ENCODE data around the gene PDE6D. TPM values are rescaled to one million over a fixed set of nuclear protein-coding genes. Genes with fewer than 3 reads are reported as not detected.
A peak's percentile ranks its signal among the peaks of the same experiment; 100 is the strongest.

Gene PDE6D
- 10 to 100 TPM; 24.3 to 53.1 (median 34.8) TPM for total RNA-seq

DNA sequence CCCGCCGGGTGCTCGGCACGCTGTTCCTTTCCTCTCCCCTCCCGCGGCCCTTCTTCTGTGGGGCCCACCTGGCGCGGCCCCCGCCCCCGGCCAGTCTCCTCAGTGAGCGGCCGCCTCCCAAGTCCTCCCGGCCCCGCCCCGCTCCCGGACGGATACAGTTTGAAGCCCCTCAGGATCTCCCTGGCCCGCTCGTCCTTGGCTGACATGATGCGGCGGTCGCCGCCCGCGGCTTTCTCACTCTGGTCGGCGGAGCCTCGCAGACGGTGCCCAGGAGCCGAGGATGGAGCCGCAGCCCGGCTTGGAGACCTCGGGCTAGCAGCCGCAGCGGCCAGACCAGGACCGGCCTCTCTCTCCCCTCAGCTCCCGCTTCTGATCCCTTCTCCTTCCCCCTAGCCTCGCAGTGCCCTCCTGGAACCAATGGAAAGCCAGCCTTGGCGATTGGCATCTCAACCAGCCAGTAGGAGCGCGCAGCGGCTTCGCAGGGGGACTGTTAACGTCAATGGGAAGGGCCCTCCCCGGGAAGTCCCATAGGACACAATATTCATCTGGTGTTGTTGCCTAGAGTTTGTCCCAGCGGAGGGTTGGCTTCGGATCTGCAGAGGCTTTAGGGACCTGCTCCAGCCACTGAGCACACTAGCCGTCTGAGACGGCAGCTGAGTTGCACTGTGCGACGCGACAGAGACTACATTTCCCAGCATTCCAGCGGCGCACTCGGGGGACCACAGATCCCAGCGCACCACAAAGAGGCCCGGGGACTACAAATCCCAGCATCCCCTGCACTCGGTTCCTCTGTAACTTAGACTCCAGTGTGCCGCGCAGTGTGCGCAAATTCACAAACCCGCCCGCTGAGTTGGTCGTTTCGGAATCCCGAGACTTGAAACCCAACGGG, at the start of gene PDE6D:
Gene PDE6D (minus strand): TSS at position 374 of the 889 bp plus-strand sequence. CDS start 168 bp downstream, at position 206.
- peak; percentile 91 to 96 (median 95) for ATAC-seq (replicated peaks in 6 of 8)
- Histone ChIP-seq H3K4me3 (peak within 1 kb of the TSS; percentile 61 to 99 (median 87)), H3K4me1 (replicated peaks in 1 of 2) (peaks cover 9 to 11% of the 10 kb centered on the region in 2 donors), H3K27ac (peak within 1 kb of the TSS; percentile 65 to 79)
- WGBS, 10 experiments: 0 to 1% (median 0%) methylated on average over 1 to 20 of the region's 67 CpGs; no CpG with 5 or more reads in 4 of the 10 experiments
- in situ Hi-C loops (cut with MboI; ENCODE audit: low pct_unique_long_range_greater_than_20kb in 2 of 9, low sequenced_read_pairs in 9 of 9, unreplicated experiment in 9 of 9): no loop called here

DNA sequence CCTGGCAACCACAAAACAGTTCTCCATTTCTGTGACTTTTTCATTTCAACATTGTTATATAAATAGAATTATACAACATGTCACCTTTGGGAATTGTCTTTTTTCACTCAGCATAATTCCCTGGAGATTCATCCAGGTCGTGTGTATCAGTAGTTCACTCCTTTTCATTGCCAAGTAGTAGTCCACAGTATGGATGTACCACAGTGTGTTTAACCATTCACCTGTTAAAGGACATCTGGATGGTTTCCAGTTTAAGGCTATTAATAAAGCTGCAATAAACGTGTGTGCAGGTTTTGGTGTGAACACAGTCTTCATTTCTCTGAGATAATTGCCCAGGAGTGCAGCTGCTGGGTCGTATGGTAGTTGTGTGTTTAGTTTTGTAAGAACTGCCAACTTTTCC, 40.8 kb upstream of the PDE6D start:
- Histone ChIP-seq H3K27ac (no peak overlapping the region), H3K4me1 (replicated peaks in 1 of 2) (no peaks in the 10 kb centered on the region), H3K4me3 (no peak overlapping the region)
- in situ Hi-C loops (cut with MboI; ENCODE audit: low pct_unique_long_range_greater_than_20kb in 2 of 9, low sequenced_read_pairs in 9 of 9, unreplicated experiment in 9 of 9): no loop called here
- no peak for ATAC-seq (replicated peaks in 6 of 8)
- WGBS, 10 experiments: 0 to 50% (median 31%) methylated on average over 1 to 3 of the region's 3 CpGs

DNA sequence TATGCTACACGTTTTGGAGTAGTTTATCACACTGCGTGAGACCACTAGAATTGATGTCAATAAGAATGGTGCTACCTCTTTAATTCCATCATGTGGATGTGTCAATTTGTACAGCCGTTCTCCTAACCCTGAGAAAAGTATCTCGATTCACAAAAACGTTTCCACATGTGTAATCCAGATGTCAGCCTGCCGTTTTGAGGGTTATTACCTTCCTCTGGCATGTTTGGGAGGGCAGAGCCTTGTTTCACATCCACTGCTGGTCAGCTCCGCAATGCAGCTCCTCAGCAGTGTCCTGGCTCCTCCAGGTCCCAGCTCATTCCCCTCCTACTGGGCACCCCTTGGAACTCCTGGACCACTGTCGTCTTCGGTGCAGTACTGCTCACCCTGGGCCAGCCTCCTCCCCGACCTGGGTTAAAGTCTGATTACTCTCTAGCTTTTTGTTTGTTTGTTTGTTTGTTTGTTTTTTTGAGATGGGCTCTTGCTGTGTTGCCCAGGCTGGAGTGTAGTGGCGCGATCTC, 39.8 kb upstream of the PDE6D start:
- ATAC-seq (replicated peaks in 6 of 8): peak in 1 of 8 experiments; percentile 13

DNA sequence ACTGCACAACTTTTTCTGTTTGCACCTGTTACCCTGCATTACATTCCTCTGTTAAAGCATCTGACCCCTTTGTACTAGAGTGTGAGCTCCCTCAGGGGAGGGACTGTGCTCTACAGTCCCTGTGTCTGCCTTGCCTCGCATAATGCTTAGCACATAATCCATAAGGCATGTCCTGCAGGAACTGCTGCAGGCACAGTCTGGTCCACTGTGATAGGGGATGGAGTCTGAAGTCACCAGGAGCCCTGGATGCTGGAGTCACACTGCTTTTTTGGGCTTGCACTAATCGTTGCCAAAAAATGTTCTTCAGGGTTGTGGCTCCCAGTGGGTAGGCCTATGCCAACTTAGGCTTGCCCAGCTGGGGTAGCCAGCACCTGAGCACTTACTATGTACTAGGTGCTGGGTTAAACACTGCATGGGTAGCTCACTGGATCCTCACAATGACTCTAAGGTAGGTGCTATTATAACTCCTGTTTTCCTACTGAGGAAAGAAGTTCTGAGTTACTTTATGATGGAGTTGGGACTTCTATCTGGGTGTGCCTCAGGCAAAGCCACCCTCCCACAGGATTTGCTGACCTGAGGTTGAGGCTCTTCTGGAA, 38.5 kb upstream of the PDE6D start:
- 0 to 80% (median 17%) methylated on average over 1 to 2 of the region's 2 CpGs; no CpG with 5 or more reads in 3 of the 10 experiments for WGBS, 10 experiments
- in situ Hi-C loops (cut with MboI; ENCODE audit: low pct_unique_long_range_greater_than_20kb in 2 of 9, low sequenced_read_pairs in 9 of 9, unreplicated experiment in 9 of 9): no loop called here
- Histone ChIP-seq H3K27ac (no peak overlapping the region), H3K4me3 (no peak overlapping the region), H3K4me1 (replicated peaks in 1 of 2) (no peaks in the 10 kb centered on the region)
- ATAC-seq (replicated peaks in 6 of 8): peak in 3 of 8 experiments; percentile 29 to 51 (median 45)

More for the DNA sequence above, 39.8 kb upstream of the PDE6D start:
- Histone ChIP-seq H3K27ac (no peak overlapping the region), H3K4me3 (no peak overlapping the region), H3K4me1 (replicated peaks in 1 of 2) (no peaks in the 10 kb centered on the region)
- 0 to 80% (median 67%) methylated on average over 1 to 6 of the region's 12 CpGs; no CpG with 5 or more reads in 1 of the 10 experiments for whole genome bisulfite sequencing, 10 experiments
- in situ Hi-C loops (cut with MboI; ENCODE audit: low pct_unique_long_range_greater_than_20kb in 2 of 9, low sequenced_read_pairs in 9 of 9, unreplicated experiment in 9 of 9): no loop called here

DNA sequence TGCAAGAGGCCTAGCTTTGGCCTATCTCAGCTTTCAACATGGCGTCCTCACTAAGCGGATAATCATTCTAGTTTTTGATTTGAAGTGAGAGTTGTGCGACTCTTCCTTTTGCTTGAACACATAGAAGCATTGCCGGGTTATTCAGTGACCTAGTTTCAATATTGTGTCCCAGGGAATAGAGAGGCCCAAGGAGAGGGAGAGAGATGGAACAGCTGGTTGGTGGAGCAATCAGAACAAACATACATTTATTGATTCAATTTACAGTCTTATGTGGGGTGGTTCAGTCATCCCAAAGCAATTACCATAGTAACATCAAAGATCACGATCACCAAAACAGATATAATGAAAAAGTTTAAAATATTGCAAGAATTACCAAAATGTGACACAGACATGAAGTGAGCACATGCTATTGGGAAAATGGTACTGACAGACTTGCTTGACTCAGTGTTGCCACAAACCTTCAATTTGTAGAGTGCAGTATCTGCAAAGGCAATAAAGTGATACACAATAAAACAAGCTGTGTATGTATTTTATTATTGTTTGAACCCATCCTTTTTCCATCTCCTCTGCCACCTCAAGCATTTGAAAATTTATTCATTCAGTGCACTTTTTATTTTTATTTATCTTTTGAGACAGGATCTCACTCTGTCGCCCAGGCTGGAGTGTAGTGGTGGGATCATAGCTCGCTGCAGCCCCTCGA, 35.4 kb upstream of the PDE6D start:
- H3K4me1 ChIP-seq (replicated peaks in 1 of 2): no peaks in the 10 kb centered on the region
- 72 to 100% (median 91%) methylated on average over 2 to 8 of the region's 8 CpGs for WGBS, 10 experiments
- no peak overlapping the region for H3K27ac ChIP-seq
- in situ Hi-C loops (cut with MboI; ENCODE audit: low pct_unique_long_range_greater_than_20kb in 2 of 9, low sequenced_read_pairs in 9 of 9, unreplicated experiment in 9 of 9): no loop called here
- no peak for ATAC-seq (replicated peaks in 6 of 8)
- H3K4me3 ChIP-seq: no peak overlapping the region

DNA sequence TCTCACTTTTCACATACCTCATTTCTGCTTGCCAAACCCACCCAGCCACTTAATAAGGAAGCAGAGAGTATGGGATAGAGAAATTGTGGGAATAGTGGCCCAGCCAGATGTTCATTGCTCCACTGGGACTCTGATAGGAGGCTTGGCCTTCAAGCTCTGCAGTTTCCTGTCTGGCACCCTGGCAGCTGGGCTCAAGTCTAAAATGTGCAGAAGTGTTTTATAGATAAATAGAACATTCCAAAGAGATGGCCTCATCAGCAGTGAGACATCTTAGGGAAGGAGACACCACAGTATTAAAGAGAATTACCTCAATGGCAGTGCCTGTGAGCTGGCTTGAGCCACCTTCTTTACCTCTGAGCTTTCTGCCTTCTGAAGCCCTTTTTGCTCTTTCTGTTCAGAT, 29.8 kb upstream of the PDE6D start:
- in situ Hi-C loops (cut with MboI; ENCODE audit: low pct_unique_long_range_greater_than_20kb in 2 of 9, low sequenced_read_pairs in 9 of 9, unreplicated experiment in 9 of 9): no loop called here
- no peak overlapping the region for H3K4me3 ChIP-seq
- H3K4me1 ChIP-seq (replicated peaks in 1 of 2): no peaks in the 10 kb centered on the region
- no peak for ATAC-seq (replicated peaks in 6 of 8)
- H3K27ac ChIP-seq: no peak overlapping the region

DNA sequence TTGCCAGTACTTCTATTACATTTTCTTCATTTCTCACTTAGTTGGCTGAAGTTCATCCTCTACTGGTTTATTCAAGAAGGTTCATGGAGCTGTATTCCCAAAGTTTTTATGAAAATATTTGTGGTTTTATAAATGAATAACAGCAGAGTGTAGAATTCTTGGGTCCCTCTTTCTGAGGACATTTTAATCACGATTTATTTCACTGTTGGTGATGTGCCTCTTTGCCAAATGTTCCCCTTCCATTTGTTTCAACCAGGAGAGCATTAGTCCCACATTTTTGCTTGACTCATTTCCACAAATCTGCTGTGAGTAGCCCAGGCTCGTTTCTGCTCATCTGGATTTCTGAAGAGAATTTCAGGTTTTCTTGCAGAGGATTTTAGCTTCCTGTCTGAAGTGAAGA, 25.9 kb upstream of the PDE6D start:
- 0 to 100% (median 75%) methylated on average over 1 to 2 of the region's 2 CpGs; no CpG with 5 or more reads in 1 of the 10 experiments for WGBS, 10 experiments

DNA sequence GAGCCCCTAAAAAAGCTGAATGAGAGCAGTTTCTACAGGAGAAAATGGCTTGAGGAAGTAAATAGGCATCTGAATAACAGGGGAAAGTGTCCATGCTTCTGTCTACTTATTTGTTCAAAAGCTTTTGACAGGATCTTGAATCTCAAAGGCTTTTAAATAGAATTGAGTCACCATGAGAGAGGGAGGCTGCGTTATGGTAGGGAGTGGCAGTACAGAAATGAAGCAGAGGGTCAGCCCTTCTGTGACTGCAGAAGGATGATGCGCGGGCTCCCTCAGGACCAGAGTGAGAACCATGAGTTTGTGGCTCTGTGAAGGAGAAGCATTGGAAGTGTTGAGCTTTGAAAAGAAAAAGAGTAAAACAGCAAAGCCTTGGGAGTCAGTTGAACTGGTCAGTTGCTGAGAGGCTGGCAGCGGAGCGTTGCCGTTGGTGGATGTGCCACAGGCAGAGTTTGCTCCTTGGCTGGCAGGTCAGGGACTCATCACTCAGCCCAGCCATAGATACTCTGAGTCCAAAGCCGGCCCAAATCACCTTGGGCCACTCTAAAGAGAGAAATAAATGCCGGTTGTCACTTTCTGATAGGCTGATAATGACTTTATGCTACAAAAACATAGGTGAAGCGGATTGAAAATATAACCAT, 22.5 kb upstream of the PDE6D start:
- in situ Hi-C loops (cut with MboI; ENCODE audit: low pct_unique_long_range_greater_than_20kb in 2 of 9, low sequenced_read_pairs in 9 of 9, unreplicated experiment in 9 of 9): no loop called here
- H3K27ac ChIP-seq: no peak overlapping the region
- H3K4me1 ChIP-seq (replicated peaks in 1 of 2): no peaks in the 10 kb centered on the region
- 83 to 100% (median 93%) methylated on average over 3 to 9 of the region's 9 CpGs; no CpG with 5 or more reads in 2 of the 10 experiments for WGBS, 10 experiments
- H3K4me3 ChIP-seq: no peak overlapping the region
- peak in 2 of 8 experiments; percentile 73 to 82 for ATAC-seq (replicated peaks in 6 of 8)

More for the DNA sequence above, 25.9 kb upstream of the PDE6D start:
- no peak overlapping the region for H3K27ac ChIP-seq
- no peak for ATAC-seq (replicated peaks in 6 of 8)
- H3K4me3 ChIP-seq: no peak overlapping the region
- no peaks in the 10 kb centered on the region for H3K4me1 ChIP-seq (replicated peaks in 1 of 2)
- in situ Hi-C loops (cut with MboI; ENCODE audit: low pct_unique_long_range_greater_than_20kb in 2 of 9, low sequenced_read_pairs in 9 of 9, unreplicated experiment in 9 of 9): no loop called here

DNA sequence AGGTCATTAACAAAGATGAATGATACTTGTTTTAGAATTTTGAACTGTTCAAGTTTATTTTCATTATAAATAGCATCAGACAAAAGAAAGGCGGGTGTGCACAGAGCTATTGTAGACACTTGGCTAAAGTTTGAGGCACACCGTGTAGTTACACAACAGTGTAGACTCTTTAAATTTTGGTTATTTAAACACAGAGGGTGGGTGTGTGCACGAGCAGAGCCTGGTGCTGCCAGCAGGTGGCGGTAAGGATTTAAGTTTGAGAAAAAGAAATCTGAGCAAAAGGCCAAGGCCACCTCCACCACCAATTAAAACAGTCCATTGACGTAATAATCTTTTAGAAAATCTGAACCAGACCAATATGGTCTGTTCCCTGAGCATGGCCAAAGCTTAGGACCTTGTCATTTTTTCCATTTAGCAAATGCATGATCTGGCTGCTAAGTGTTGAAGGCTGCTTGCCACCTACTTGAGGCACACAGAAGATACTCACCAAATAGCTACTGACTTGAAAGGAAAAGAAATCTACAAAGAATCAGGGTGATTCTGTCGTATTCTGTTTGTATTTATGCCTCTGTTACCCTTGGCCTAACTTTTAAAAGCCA, 19.5 kb upstream of the PDE6D start:
- H3K27ac ChIP-seq: no peak overlapping the region
- in situ Hi-C loops (cut with MboI; ENCODE audit: low pct_unique_long_range_greater_than_20kb in 2 of 9, low sequenced_read_pairs in 9 of 9, unreplicated experiment in 9 of 9): no loop called here

DNA sequence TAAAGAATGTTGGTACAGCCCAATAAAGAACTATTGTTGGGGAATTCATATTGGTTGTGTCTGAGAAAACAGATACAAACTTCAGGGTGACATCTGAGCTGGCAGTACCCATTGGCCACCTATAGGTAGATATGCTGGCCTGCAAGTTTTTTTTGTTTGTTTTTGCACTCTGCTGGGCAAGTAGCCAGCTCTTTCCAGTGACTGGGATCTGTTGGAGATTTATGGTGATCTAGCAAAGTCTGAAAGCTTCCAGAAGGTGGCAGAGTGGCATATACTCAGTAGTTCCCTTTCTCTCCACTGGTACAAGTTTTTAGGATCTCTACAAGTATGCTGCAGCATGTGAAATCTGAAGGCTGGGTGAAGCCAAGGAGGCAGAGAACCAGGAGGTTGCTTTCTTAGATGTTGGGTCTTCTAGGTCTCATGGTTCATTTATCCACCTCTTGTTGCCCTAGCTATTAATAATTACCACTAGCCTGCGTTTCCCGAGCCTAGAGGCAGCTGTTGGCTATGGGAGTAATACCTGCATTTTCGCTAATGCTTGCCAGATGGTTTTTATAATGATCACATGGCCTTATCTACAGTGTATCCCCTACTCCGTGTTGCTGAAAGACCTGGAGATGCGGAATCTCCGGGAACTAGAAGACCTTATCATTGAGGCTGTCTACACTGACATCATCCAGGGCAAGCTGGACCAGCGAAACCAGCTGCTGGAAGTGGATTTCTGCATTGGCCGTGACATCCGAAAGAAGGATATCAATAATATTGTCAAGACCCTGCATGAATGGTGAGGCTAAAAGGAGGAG, 14.6 kb upstream of the PDE6D start:
- H3K4me3 ChIP-seq: no peak overlapping the region
- H3K27ac ChIP-seq: no peak overlapping the region
- 81 to 100% (median 91%) methylated on average over 1 to 9 of the region's 9 CpGs; no CpG with 5 or more reads in 1 of the 10 experiments for WGBS, 10 experiments
- in situ Hi-C loops (cut with MboI; ENCODE audit: low pct_unique_long_range_greater_than_20kb in 2 of 9, low sequenced_read_pairs in 9 of 9, unreplicated experiment in 9 of 9): no loop called here
- ATAC-seq (replicated peaks in 6 of 8): peak in 6 of 8 experiments; percentile 30 to 95 (median 64)
- H3K4me1 ChIP-seq (replicated peaks in 1 of 2): no peaks in the 10 kb centered on the region

More for the DNA sequence above, 19.5 kb upstream of the PDE6D start:
- ATAC-seq (replicated peaks in 6 of 8): peak in 3 of 8 experiments; percentile 68 to 82 (median 77)
- no peak overlapping the region for H3K4me3 ChIP-seq
- 11 to 79% (median 56%) methylated on average over 1 to 6 of the region's 6 CpGs for WGBS, 10 experiments
- H3K4me1 ChIP-seq (replicated peaks in 1 of 2): no peaks in the 10 kb centered on the region

DNA sequence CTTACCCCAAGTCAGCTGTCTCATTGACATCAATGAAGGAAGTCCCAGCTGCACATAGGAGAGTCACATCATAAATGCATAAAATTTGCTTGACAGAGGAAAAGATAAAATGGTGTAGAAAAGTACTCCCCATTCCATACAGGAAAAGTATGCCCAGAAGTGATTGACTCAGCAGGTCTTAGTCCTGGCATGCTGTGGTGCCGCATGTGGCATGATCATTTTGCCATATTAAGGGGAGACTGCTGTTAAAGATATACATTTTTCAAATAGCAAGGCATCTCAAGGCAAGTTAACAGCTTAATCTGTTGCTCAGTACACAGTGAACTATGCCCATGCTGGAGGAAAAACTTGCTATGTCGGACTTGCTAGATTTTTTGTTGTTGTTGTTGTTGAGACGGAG, 13.3 kb upstream of the PDE6D start:
- Histone ChIP-seq H3K4me3 (no peak overlapping the region), H3K27ac (no peak overlapping the region), H3K4me1 (replicated peaks in 1 of 2) (no peaks in the 10 kb centered on the region)
- ATAC-seq (replicated peaks in 6 of 8): no peak
- in situ Hi-C loops (cut with MboI; ENCODE audit: low pct_unique_long_range_greater_than_20kb in 2 of 9, low sequenced_read_pairs in 9 of 9, unreplicated experiment in 9 of 9): no loop called here
- 80 to 100% (median 100%) methylated on average over 1 to 3 of the region's 3 CpGs; no CpG with 5 or more reads in 5 of the 10 experiments for WGBS, 10 experiments
